HG02981 (cell line): ENCODE results near the gene TSPAN11.
"Not testable (repeated sequence)": the region's sequence is repeated elsewhere in the genome, so short reads cannot be mapped to it uniquely, and the experiment has no call there.

Experiments used
- ATAC-seq: cut with Tn5 transposase; IDR thresholded peaks from one replicate; pipeline ENCODE4 v1.9.1; 2021; ENCODE audit warnings: mild to moderate bottlenecking, moderate library complexity; ENCODE audit not compliant: unreplicated experiment

Gene TSPAN11

DNA sequence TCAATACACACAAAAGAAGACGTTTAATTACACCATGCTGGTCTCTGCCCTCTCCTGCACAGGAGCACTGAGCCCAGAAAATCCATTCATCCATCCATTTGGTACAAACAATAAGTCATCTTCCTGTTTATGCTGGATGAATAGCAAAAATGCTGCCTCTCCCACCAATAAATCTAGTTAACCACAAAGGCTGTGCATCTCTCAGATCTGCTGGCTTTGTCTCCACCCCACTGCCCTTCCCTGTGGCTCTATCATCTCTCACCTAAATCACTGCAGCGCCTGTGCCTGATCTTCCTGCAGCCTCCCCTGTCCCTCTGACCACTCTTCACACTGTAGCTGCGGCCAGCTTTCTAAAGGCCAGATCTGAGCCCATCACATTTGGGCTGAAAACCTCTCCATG, 74.2 kb downstream of the TSPAN11 start:
- ATAC-seq, result no peak

DNA sequence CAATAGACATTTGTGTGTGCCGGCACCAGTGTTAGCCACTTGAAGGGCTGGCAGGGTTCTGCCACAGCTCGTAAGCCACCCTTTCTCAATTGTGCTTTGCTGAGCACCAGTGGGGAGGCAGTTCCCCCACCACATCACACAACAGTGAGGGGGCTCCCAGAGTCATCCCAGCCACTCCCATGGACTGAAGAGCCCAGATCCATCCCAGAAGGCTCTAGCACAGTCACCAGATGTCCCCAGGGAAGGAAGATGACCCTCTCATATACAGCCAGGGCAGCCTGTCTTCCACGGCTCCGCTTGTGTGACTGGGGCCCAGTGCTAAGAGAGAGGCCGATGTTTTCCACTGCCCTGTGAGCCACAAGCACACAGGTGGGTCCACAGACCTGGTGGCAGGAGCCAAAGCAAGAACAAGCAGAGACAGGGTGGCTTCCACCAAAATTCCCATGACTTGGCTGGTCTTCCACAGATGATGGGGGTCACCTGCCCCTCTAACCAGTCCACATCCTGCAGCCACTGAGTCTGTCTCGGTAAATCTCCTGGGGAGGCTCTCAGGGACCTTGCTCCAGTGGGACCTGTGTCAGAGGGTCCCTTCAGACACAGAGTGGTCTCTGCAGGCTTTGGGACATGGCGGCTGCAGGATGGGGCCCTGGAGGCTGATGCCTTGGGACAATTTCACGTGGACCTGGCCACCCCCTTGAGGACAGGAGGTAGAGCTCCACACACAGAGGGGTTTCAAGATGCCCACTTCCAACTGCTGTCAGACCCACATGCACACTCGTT, 75.2 kb downstream of the TSPAN11 start:
- no peak for ATAC-seq

DNA sequence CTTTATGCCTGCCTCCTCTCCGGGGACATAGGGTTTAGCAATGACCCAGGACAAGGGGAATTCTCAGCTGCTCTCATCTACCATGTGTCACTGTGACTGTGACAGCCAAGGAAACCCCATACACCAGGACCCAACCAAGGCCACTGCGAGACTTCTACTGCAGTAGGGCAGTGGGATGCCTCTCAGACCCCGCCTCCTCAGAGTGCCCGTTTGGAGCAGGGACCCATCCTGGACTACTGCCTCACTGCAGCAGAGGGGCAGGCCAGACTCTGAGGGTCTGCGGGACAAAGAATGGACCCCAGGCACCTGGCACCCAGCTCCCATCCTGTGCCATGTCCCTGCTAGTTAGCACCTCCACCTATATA, 75.8 kb downstream of the TSPAN11 start:
- no peak for ATAC-seq

DNA sequence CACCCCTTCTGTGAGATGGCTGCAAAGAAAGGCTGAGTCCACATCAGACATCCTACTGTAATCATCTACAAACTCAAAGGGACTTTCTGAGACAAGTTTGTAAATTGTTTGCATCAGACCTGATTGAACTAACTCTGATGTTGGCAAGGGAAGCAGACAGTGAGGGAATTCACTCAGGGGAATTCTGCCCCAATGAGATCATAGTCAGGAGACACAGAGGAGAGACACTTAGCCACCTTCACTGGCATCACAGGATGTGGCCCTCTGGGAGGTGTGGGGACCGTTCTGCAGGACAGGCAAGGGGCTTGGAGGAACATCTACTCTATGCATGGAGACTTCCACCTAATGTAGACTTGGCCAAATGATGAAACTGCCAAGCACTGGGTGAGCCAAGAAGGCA, 76.5 kb downstream of the TSPAN11 start:
- peak; percentile 45 for ATAC-seq

DNA sequence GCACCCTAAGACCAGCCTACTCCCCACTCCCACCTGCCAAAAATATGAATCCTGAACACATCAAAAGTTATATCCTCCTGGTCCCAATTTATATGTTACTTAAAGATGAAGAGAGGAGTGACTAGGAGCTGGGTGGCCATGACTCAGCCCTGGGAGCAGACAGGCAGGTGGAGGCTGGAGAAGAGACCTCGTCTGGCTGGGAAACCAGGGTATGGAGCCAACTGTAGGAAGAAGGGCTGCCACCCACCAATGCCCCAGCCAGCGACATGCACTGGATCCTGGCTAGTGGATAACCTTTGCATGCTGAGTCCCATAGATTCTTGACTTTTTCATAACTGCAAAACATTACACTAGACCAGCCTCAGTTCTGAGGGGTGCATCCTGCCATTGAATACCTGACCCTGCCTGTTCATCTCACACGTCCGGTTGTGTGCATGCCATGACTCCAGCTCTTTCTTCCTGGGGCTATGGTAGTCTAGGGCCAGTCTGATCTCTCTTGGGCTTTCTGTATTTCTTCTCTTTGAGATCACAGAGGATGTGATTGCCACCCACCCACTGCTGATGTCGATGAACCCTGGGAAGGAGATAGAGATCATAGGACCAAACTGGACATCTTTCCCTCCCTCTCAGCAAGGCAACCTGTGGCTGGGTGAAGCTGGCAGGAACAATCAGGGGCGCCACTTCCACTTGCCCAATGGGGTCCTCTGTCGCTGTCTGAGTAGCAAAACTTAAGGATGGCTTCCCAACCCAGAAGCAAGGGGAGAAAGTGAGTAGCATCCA, 77.5 kb downstream of the TSPAN11 start:
- ATAC-seq, result no peak

DNA sequence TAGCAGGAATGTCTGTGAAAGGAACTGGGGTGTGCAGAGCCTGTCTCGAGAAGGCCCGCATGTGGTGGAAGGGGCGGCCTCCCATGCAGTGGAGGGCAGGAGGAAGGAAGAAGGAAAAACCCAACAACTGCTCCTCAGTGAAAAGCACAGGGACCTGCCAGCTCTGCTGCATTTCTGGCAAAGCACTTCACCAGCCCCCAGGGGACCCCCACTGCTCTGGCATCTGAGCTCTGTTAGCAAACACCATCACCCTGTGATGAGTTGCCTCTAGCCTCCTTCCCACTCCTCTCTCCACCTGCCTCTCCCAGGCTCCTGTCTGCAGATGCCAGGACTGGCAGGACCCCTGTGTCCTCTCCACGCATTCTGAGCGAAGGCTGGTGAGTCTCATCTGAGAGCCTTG, 78.1 kb downstream of the TSPAN11 start:
- ATAC-seq, result no peak

DNA sequence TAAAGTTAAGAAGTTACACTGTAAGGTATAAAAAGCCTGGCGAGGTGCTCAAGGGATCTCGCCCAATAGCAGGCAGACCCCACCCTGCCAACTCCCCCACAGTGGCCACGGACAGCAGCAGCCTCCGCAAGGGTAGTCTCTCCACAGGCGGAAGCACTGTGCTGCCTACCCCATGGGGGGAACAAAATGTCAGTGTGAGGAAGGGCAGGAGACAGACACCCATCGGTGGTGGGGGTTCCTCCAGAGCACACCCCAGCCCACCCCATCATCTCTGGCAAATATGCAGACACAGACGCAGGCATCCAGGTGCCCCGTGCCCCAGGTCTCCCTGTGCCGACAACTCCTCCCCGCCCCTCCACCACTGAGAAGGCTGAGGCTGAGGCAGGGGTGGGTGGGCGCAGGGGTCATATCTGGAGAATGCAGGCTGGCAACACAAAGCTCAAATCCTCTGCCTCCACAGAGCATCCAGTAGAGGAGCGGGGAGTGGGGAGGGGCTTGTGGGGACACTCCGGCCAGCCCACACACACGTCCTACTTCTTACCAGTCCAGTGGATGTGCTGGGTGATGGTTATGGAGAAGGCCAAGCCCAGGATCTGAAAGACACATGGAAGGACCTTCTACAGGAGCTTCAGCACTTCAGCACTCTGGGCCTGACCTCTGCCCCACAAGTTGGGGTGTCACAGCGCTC, 78.9 kb downstream of the TSPAN11 start:
- ATAC-seq, result no peak

DNA sequence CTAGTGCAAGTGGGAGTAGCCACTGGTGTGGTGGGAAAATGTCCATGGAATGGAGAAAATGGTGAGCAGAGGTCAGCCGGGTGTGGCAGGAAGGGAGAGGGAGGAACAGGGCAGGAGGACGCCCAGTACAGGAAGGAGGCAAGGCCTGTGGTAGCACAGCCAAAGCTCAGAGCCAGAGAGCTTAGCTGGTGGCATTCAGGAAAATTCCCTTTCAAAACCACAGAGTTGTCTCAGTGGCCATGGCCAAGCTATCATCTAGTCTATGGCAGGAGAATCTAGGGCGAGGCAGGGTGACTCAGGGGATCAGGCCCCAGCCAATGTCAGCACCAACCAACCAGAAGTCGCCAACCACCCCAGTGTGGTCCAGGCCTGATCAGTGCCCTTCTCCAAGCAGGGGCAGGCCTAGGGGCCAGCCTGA, 79.4 kb downstream of the TSPAN11 start:
- ATAC-seq, result no peak

DNA sequence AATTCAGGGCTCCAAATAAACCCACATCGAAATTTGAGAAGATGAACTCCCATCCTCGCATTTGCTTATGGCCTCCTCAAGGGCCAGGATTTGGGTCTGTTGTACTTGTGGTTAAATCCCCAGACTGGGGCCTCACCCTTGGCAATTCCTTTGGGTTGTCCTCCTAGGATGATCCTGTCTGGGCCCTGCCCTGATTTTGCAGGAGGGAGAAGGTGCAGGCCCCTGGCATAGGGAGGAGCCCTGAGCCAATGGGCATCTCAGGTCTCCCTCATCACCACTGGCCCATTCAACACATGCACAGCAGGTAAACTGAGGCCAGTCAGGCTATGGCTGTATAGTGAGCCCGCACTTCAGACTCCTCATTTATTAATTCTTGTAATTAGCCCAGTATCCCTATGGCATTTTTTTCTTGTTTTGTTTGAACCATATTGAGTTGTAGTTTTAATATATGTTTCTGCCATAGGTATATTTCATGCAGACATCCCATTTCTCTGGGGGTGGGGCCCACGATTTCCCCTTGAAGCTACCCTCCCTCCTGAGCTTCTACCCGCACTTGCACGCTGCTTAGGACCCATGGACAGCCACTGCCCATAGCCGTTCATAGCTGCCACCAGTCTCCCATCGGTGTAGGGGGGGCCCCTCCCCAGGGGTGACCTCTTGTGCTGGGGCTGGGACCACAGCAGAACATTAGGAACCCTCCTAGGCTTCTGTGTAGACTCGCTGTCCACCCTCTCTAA, 80.0 kb downstream of the TSPAN11 start:
- ATAC-seq, result no peak

DNA sequence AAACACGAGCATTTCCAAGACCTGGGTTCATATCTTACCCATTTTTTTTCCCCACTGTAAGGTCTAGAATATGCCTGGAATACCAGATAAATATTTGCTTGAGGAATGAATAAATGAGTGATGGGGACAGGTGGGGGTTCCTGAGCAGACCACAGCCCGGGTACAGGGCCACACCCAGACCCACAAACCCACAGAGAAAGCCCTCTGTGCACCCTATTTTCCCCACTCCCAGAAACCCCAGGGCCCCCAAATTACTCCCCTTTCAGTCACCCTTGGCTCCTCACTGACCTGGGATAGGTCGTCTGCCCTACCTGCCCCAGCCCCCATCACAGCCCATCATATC, 80.6 kb downstream of the TSPAN11 start:
- no peak for ATAC-seq

DNA sequence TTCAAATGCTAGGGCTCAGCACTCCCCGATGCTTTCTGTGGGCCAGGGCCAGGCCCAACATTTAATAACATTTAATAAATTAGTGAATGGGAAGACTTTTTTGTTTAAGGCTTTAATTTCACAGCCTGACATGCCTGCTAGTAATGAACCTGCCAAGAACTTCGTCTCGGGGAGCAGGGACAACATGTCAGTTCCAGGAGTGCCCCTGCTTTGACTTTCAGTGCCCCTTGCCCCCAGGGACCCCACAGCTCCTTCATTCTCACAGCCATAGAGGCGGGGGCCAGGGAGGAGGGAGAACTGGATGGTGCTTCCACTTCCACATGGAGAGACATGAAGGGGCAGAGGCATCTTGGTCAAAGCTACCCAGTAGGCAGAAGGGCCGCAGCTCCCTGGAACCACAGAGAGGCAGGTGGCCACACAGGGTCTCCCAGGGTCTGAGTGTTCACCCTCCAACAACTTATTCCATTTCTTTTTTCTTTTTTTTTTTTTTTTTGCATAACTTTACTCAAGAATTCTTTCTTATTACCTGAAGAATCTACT, 81.2 kb downstream of the TSPAN11 start:
- no peak for ATAC-seq

DNA sequence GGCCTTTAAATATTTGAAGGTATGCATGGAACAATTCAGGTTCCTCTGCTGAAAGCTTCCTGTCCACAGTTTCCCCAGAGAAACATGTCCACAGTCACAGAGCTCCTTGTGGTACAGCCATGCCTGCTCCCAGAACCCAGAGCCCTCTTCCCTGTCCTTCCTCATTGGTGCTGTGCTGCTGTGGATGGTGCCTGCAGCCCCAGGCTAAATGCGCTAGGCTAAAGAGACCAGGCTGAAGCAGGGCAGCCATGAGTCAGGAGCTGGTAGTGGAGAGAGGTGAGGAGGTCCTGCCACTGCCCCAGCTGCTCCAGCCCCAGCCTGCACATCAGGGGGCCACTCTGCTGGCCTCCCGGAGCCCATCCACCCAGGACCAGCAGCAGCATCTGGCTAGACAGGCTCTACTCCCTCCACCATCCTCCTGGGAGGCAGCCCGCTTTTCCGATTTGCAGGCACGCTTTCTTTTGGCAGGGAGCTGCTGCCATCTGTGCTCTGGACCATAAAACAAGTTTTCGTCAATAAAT, 81.8 kb downstream of the TSPAN11 start:
- no peak for ATAC-seq

DNA sequence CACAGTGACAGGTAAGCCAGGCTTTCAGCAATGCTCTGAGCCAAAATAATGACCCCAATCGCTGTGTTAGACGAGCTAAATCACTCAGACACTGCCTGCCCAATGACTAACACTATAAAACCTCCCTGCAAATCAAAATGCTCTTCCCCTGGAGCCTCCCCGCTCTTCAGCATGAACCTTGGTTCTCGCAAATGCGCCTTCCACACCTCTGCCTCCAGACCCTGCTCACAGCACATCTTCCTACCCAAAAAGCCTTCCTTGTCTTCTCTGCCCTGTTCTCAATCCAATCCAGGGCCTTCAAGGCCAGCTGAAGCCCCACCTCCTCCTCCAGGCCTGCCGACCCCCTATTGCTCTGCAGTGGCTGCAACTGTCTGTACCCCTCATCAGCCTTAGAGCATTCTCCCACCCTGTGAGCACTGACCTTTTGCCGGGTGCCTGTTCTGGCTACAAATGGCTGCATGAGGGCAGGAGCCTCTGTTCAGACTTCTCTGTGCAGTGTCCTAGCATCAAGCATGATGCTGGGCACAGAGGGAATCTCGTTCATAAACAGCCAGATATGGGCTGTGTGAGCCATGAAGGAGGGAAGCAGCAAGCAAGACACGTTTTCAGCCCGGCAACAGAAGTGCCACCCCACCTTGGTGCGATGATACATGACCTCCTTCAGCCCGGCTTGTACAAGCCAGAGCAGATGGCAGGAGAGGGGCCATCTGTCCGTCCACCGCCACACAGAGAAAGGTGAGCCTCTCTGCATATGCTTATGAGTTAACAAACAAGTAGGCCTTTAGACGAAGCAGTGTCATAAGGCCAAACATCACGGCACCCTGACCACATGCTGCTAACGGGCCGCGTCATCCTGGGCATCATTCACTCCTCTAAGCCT, 82.7 kb downstream of the TSPAN11 start:
- no peak for ATAC-seq

DNA sequence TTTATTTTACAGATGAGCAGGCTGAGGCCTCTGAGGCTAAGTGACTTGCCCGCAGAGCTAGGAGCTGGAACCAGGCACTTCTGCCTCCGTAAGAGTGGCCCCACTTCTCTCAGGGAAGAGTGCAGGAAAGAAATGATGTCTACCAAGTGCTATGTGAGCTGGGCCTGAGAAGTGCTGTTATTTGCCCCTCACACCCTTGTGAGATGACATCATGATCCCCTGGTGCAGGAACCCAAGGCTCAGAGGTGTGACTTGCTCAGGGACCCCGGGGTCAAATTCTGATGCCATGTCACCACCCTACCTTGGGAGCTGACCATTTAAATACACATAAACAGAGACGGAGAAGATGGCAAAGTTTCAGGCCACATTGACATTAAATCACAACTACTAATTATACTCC, 83.4 kb downstream of the TSPAN11 start:
- no peak for ATAC-seq

DNA sequence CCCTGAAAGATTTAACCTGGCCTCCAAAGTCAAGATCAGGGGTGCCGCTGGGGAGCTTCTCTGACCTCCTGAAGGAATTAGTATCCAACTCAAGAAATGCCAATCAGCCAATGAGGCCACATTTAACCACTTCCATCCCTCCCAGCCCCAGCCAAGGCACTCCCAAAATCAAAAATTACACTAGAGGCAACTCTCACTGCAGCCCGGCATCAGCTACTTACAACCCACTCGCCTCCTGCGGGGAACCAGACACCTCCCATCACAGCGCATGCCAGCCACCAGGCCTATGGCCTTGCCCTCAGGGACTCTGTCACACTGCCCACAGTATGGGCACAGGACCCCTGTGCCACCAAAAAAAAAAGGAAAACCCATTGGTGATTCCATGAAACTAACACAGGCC, 84.8 kb downstream of the TSPAN11 start:
- ATAC-seq, result no peak

DNA sequence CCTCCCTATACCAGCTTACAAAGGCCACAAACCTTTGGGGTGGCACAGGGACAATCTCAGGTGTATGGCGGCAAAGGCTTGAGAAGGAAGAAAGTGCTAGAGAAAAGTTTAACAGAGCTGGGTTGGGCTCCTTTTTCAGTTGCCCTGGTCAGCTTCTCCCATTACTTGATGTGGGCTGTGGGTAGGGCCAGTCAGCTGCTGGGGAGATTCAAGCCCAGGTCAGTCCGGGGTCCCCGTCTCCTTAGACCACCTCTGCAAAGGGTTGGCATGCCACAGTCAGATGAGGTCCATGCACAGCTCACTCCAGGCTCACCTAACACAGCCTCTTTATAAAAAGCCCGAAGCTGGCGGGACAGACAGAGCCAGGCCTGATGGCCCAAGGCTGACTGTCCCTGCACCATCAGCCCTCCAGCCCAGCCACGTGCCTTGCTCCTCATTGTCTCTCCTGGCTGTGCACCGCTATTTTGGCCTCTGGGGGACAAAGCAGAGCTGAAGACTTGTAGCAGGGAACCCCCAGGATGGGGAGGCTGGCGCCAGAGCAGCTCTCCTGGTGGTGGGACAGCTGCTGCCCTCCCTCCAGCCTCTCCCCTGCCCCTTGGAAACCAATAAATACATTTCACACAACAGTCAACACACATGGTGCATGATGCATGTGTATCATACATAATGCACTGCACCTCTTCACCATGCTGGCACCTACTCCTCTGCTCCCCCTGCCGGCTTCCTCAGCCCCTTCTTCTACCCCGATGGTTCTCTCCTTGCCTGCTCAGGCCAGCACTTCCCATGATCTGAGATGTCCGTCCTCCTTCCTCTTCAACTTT, 85.4 kb downstream of the TSPAN11 start:
- ATAC-seq, result no peak

DNA sequence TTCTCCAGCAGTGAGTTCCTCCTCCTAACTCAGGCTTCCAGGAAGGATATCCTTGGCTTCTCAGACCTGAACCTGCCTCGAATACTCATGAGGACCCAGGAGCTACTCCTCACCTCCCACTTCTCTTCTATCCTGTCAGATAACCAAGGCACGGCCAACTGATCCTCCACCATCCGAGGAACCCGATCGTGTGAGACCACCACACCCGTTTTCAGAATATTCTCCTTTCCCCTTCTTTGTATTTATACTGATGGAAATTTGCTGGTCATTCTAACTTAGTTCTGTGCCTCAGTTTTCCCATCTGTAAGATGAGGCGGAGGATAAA, 86.0 kb downstream of the TSPAN11 start:
- ATAC-seq, result not testable (repeated sequence)

DNA sequence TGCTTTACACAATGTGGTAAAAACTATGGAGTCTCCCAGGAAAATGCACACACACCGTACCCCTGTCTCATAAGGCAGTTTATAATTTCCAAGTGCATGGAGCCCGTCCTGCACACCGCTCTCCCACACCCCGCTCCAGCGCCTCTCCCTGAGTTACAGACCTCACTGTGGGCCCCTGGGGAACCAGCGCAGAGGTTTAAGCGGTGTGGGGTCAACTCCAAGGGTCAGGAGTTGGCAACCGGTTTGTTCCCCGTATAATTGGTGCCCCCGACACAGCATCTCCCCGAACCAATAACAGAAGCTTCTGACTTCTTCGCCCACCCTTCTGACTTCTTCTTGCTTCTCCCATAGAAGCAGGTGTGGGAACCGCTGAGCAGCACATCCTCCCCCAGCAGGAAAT, 88.7 kb downstream of the TSPAN11 start:
- ATAC-seq, result no peak

DNA sequence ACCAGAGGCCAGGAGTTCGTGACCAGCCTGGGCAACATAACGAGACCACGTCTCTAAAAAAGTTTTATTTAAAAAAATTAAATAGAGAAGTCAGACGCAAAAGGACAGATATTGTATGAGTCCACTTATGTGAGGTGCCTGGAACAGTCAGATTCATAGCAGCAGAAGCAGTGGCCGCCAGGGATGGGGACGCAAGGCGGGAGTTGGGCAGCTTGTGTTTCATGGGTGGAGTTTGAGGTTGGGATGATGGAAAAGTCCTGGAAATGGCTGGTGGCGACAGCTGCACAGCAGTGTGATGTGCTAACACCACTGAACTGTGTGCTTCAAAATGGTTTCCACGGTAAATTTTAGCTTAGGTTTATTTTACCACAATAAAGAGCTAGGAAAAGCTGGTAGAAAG, 89.5 kb downstream of the TSPAN11 start:
- ATAC-seq, result no peak
